HG03280 (cell line): ENCODE data around the gene ZNF804B.

ENCODE experiments used
- ATAC-seq: cut with Tn5 transposase; IDR thresholded peaks from one replicate; pipeline ENCODE4 v1.9.1; 2021; ENCODE audit warnings: mild to moderate bottlenecking, moderate library complexity; ENCODE audit not compliant: unreplicated experiment

The ZNF804B gene

DNA sequence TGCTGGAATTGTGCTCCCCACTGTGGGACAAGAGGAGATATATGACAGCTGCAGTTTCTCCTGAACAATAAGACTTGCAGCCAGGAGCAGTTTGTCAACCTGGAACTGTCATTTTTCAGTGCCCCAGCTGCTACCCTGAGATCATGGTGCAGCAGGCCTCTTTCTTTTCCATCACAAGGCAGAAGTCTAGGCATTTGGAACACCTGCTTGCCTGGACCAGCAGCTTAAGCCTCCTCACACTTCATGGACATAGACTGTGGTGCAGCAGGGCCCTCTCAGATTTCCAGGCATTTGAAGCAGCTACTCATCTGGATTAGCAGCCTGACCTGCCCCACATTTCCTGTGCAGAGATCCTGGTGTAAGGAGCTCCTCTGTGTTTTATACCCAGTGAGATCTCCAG, 486.7 kb downstream of the ZNF804B start:
- ATAC-seq: no peak

DNA sequence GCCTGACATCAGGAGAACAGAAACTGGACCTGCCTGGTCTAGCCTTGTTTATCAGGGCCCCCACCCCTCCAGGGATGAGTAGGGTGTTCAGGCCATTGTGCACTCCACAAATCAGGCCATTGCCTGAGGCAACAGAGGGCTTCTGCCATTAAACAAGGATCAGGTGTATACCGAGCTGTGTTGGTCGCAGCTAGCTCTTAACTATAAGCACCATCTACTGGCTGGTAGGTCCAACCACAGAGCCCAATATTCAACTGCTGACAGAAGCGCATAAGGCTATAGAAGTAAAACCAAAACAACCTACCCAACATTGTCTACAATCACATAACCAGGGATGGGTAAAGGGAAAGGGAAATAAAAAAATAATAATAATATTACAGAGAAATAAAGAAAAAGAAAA, 487.7 kb downstream of the ZNF804B start:
- ATAC-seq: no peak

DNA sequence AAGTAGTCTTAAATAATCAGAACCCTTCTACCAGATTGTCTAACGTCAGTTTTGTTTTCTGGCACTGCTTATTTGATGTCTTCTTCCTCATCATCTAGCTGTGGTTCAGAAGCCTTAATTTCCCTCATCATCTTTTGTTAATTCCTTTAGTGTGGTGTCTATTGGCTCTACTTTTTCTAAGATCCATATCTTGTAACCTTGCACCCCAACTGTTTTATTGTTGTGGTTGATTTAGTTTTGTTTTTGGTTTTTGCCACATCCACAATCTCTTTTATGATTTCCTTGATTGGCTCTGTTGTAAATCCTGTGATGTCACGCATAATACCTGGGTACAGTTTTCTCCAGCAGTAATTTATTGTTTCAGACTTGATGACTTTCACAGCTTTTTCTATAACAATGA, 499.6 kb downstream of the ZNF804B start:
- no peak for ATAC-seq

DNA sequence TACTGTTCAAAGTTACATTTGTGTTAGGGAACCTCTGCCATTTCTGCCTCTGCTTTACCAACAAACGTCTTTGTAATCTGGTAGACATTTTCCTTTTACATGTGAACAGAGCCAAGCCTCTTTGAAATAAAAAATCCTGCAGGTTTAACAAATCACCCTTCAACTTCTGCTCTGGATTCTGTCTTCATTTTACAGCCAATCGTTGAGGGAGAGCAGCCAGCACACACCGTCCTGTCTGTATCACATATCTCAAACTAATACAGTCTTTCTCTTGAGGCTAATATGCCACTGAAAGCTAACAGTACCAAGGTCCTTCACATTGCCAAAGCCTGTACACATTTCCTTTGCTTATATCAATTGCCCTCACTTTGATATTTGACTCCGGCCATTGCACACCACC, 504.6 kb downstream of the ZNF804B start:
- ATAC-seq: no peak

DNA sequence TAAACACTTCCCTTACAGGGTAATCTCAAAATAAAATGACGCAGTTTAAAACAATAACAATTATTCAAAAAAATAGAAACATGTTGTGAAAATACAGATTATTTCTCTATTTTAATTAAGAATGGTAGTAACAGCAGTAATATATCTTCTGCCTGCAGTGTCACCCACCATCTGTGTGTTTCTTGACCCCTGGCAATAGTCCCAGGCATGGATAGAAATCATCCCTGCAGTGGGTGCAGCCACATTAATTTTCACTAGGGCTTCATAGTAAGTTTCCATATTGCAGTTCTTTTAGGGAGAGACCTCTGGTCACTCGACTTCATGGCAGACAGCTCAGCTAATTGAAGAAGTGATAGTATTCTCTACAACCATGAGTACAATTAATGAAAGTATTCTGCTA, 506.1 kb downstream of the ZNF804B start:
- ATAC-seq: no peak

DNA sequence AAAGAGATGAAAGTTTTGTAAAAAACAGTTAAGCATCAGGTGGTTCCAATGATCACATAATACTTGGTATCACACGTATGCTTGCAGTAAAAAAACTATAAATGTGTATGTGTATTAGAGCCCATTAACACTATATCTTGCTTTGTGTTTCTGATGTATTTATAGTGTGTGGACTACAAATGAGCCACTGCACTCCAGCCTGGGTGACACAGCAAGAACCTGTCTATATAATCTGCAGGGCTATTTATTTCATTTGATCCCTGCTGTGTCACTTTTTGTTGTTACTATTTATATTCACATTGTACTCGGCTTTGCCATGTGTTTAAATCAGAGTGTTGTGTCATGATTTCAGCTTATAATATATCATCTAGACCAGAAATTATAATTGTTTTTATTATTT, 523.8 kb downstream of the ZNF804B start:
- ATAC-seq: no peak

GRCh38 chr7:89308535-89308934, 549.0 kb downstream of the ZNF804B start:
- ATAC-seq: no peak

- ATAC-seq: no peak
These were observed 552.4 kb downstream of the ZNF804B start for GRCh38 chr7:89311886-89312285.

DNA sequence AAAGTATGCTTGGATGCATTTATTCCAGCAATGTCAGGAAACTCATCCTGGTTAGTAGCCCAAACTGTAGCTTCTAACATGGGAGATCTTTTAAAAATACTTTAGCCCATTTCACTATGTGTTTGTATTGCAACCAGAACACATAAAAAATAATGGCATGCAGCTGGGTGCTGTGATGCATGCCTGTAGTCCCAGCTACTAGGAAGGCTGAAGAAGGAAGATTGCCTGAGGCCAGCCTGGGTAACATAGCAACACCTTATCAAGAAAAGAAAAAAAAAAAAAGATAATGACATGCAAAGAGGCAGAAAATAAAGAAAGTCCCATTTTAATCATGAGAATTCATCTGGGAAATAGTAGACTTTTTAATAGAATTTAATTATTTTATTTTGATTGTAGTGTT, 553.1 kb downstream of the ZNF804B start:
- no peak for ATAC-seq

DNA sequence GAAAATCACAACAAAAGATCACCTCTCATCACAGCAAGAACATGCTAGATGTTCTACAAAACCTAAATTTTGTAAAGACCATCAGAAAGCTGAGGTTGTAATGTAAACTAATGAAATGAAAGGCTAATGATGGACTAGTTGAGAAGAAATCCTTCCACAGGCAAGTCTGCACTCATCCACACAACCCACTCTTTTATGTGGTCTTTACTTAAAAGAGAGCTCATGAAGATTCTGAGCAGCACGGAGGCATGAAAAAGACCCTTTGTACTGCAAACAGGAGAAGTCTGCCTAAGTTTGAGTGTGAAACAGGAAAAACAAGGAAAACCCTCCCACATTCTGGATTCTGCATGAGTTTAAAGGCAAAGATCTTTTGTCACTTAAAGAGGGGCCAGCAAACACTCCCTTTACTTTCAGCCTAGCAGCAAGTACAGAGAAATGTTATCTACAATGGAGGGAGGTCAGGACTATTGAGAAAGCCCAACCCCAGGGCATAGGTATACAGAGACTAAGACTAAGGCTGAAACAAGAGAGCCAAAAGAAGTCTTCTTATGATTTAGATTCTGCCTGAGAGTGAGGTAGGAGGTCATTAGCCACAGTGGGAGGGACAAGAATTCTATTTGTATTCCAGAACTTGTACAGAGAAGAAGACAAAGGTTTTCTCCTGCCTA, 557.2 kb downstream of the ZNF804B start:
- no peak for ATAC-seq

- ATAC-seq: no peak
These were observed 572.5 kb downstream of the ZNF804B start for GRCh38 chr7:89332026-89332425.

DNA sequence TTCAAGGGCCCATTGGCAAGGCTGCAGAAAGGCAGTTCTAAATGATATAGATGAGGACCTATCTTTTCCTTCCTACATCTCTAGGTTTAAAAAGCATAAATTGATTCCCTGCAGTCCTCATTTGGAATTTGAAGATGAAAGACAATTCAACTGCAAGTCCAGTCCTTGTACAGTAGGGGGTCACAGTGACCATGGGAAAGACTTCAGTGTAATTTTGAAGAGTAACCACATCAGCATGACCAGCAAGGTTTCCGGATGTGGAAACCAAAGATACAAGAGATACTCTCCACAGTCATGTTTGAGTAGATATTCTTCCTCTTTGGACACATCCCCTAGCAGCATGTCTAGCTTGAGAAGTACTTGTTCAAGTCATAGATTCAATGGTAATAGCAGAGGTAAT, 575.3 kb downstream of the ZNF804B start:
- ATAC-seq: no peak

GRCh38 chr7:89335490-89335889, 576.0 kb downstream of the ZNF804B start:
- no peak for ATAC-seq

GRCh38 chr7:89336121-89336520, 576.6 kb downstream of the ZNF804B start:
- no peak for ATAC-seq

DNA sequence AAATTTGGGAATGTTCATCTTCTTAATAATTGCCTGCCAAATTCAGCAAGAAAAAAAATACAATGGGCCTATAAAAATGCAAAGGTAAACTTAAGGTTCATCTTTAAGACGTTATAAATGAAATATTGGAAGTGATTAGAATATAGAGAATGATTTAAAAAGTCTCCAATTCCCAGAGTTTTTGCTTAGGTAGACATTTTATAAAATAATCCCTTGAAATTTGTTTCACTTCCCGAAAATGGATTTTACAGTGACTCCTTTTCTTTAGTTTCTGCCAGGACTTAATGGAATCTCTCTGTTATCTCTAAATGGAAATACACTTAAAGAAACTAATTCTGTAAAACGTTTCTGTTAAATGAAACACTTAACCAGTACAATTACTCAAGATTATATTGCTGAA, 580.2 kb downstream of the ZNF804B start:
- no peak for ATAC-seq

GRCh38 chr7:89357121-89357520, 597.6 kb downstream of the ZNF804B start:
- no peak for ATAC-seq

DNA sequence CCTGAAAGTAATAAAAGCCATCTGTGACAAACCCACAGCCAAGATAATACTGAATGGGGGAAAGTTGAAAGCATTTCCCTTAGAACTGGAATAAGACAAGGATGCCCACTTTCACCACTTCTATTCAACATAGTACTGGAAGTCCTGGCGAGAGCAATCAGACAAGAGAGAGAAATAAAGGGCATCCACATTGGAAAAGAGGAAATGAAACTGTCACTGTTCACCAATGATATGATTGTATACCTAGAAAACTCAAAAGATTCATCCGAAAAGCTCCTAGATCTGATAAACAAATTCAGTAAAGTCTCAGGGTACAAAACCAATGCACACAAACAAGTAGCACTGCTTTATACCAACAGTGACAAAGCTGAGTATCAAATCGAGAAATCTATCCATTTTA, 617.7 kb downstream of the ZNF804B start:
- no peak for ATAC-seq

GRCh38 chr7:89385411-89385810, 625.9 kb downstream of the ZNF804B start:
- ATAC-seq: no peak
